GM12878 (cell line): ENCODE results near the gene PRPS2.

Experiments used
- CTCF ChIP-seq, 3 experiments: IDR thresholded peaks in 2 of 3; conservative IDR thresholded peaks in 1 of 3; 2 replicates each; pipeline ENCODE4 v1.5.1; 2011; ENCODE audit warnings: low read depth in 3 of 3, low read length in 3 of 3, mild to moderate bottlenecking in 3 of 3, control low read depth in 2 of 3, moderate library complexity in 2 of 3, inconsistent platforms in 1 of 3, mixed read lengths in 1 of 3; ENCODE audit not compliant: control insufficient read depth in 2 of 3, insufficient read depth in 1 of 3; ENCODE audit errors: extremely low read depth in 1 of 3
- EZH2 ChIP-seq: IDR thresholded peaks from 2 replicates; pipeline ENCODE4 v1.6.1; 2012; ENCODE audit warnings: low read depth, mild to moderate bottlenecking, control low read depth, inconsistent platforms, low read length, borderline replicate concordance; ENCODE audit not compliant: control insufficient read depth
- POLR2A ChIP-seq: IDR thresholded peaks from 2 replicates; pipeline ENCODE4 v1.6.1; 2011; ENCODE audit warnings: low read depth, mild to moderate bottlenecking, low read length
- POLR2AphosphoS5 ChIP-seq: IDR thresholded peaks from 2 replicates; pipeline ENCODE4 v1.6.1; 2011; ENCODE audit warnings: mild to moderate bottlenecking, low read length, inconsistent platforms
- TCF12 ChIP-seq: IDR thresholded peaks from 2 replicates; pipeline ENCODE4 v1.6.1; 2011; ENCODE audit warnings: low read depth, mild to moderate bottlenecking, low read length

DNA sequence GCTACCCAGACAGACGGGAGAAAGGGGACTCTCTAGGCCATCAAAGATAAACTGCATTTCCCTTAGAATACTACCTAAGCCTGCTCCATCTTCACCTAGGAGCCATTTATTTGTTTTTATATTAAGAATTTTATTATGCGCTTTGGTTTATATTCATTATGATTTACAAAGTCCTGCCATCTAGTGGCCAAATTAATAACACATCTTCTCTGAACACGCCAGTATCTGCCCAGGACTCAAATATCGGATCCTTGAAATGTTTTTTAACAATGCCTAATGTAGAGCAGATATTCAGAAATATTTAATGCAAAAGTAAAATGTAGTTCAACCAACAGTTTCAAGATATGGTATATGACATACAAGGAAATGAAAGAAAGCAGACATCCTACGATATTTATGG is 20.8 kb upstream of the PRPS2 start:
- TF ChIP-seq POLR2A (no peak), CTCF (IDR thresholded peaks at IDR 0.05 in 2 of 3, conservative IDR thresholded peaks at IDR 0.05 in 1 of 3; ENCODE audit: control insufficient read depth in 2 of 3, extremely low read depth in 1 of 3, insufficient read depth in 1 of 3, low read depth in 3 of 3, low read length in 3 of 3) (peak; percentile 25 to 58 (median 56); a peak in 5 of 6 replicates), POLR2AphosphoS5 (no peak), EZH2 (no peak), TCF12 (no peak)
